H1 (cell line): ENCODE results near the gene SRRM3. TPM values are rescaled to one million over a fixed set of nuclear protein-coding genes. Genes with fewer than 3 reads are reported as not detected.
A peak's percentile ranks its signal among the peaks of the same experiment; 100 is the strongest.
"Not testable (repeated sequence)": the region's sequence is repeated elsewhere in the genome, so short reads cannot be mapped to it uniquely, and the experiment has no call there.

Experiments used
- CTCF ChIA-PET: fragments of 300-600 bp; sonication (Branson Sonifier 250); formaldehyde crosslinking; loops from one replicate; lab custom pipeline; 2021; ENCODE audit not compliant: partially characterized antibody; lab: Charles Lee
- POLR2A ChIA-PET: fragments of 300-600 bp; sonication (Branson Sonifier 250); formaldehyde crosslinking; loops from one replicate; lab custom pipeline; 2021; ENCODE audit warnings: inconsistent platforms; ENCODE audit not compliant: partially characterized antibody; lab: Charles Lee
- DNase-seq, 2 experiments: peaks; one replicate each; pipeline versions ENCODE4 v3.0.0 to v3.0.0-alpha.2; 2010 to 2022; ENCODE audit warnings: low spot score in 2 of 2, low read depth in 1 of 2, mixed read lengths in 1 of 2
- FAIRE-seq: peaks from 2 replicates; lab custom pipeline; 2011; peaks lifted over from hg19 to GRCh38; lab: Jason Lieb, UNC
- H2AFZ ChIP-seq: 2 replicates; pipeline ENCODE4 v1.8.1; 2012; ENCODE audit warnings: low read length, inconsistent platforms
- H2AK5ac ChIP-seq: 2 replicates; pipeline ENCODE4 v1.6.1; 2013; ENCODE audit warnings: low read depth, low read length
- H2BK120ac ChIP-seq: replicated peaks from 2 replicates; pipeline ENCODE3; 2013; ENCODE audit warnings: low read depth, low read length, inconsistent platforms
- H2BK12ac ChIP-seq: 2 replicates; pipeline ENCODE4 v1.6.1; 2013; ENCODE audit warnings: low read depth, low read length
- H2BK15ac ChIP-seq: 2 replicates; pipeline ENCODE4 v1.6.1; 2013; ENCODE audit warnings: low read length
- H2BK20ac ChIP-seq: 2 replicates; pipeline ENCODE4 v1.6.1; 2013; ENCODE audit warnings: low read length
- H2BK5ac ChIP-seq: 2 replicates; pipeline ENCODE4 v1.6.1; 2013; ENCODE audit warnings: low read depth, low read length
- H3K14ac ChIP-seq: 2 replicates; pipeline ENCODE4 v1.6.1; 2013; ENCODE audit warnings: inconsistent platforms; ENCODE audit not compliant: insufficient read length
- H3K18ac ChIP-seq: 2 replicates; pipeline ENCODE4 v1.6.1; 2013; ENCODE audit warnings: low read length; ENCODE audit errors: extremely low read depth
- H3K23ac ChIP-seq: 2 replicates; pipeline ENCODE4 v1.6.1; 2013; ENCODE audit warnings: inconsistent platforms; ENCODE audit not compliant: insufficient read length
- H3K23me2 ChIP-seq: 2 replicates; pipeline ENCODE4 v1.6.1; 2013; ENCODE audit warnings: low read depth, low read length
- H3K27ac ChIP-seq: 2 replicates; pipeline ENCODE4 v1.6.1; 2011; ENCODE audit warnings: low read depth, low read length, inconsistent platforms
- H3K27me3 ChIP-seq, 4 experiments: replicated peaks in 1 of 4; 1 replicate in 1 of 4; 2 replicates in 3 of 4; pipeline versions ENCODE4 v1.6.1 to v1.8.1; 2011 to 2013; ENCODE audit warnings: low read length in 3 of 4, mild to moderate bottlenecking in 3 of 4, inconsistent platforms in 2 of 4, mixed read lengths in 2 of 4, moderate library complexity in 1 of 4; ENCODE audit not compliant: control insufficient read depth in 3 of 4, insufficient read depth in 3 of 4; ENCODE audit errors: extremely low read depth in 1 of 4
- H3K36me3 ChIP-seq, 4 experiments: 2 replicates each; pipeline versions ENCODE4 v1.6.1 to v1.8.1; 2011 to 2013; ENCODE audit warnings: mild to moderate bottlenecking in 4 of 4, low read length in 3 of 4, moderate library complexity in 2 of 4, control low read depth in 1 of 4, inconsistent platforms in 1 of 4; ENCODE audit not compliant: insufficient read depth in 4 of 4, control insufficient read depth in 2 of 4
- H3K4ac ChIP-seq: replicated peaks from 2 replicates; pipeline ENCODE3; 2013; ENCODE audit warnings: low read length, low read depth, mixed read lengths, inconsistent platforms; ENCODE audit not compliant: insufficient read length
- H3K4me1 ChIP-seq, 4 experiments: replicated peaks in 1 of 4; 1 replicate in 1 of 4; 2 replicates in 3 of 4; pipeline versions ENCODE4 v1.6.1 to v1.8.1; 2011 to 2013; ENCODE audit warnings: low read length in 3 of 4, inconsistent platforms in 2 of 4, mixed read lengths in 1 of 4; ENCODE audit not compliant: insufficient read depth in 4 of 4, control insufficient read depth in 3 of 4
- H3K4me2 ChIP-seq, 2 experiments: 2 replicates each; pipeline versions ENCODE4 v1.6.1 to v1.8.1; 2011 to 2013; ENCODE audit warnings: low read depth in 2 of 2, low read length in 2 of 2, control low read depth in 1 of 2, inconsistent platforms in 1 of 2, mild to moderate bottlenecking in 1 of 2; ENCODE audit not compliant: insufficient read depth in 1 of 2
- H3K4me3 ChIP-seq, 4 experiments: fragments of 200-600, 300-600 bp in 1 of 4; sonication (generic), shearing (Covaris generic), sonication (Bioruptor Twin) in 1 of 4; 2 replicates each; pipeline versions ENCODE4 v1.5.1 to v1.8.1; 2011 to 2016; ENCODE audit warnings: low read length in 4 of 4, low read depth in 3 of 4, control low read depth in 2 of 4, inconsistent platforms in 2 of 4, mild to moderate bottlenecking in 2 of 4, mixed read lengths in 1 of 4, moderate library complexity in 1 of 4; ENCODE audit not compliant: insufficient read depth in 2 of 4; ENCODE audit errors: extremely low read depth in 1 of 4
- H3K56ac ChIP-seq: replicated peaks from 2 replicates; pipeline ENCODE3; 2013; ENCODE audit warnings: low read depth, mild to moderate bottlenecking, mixed read lengths, low read length, inconsistent platforms; ENCODE audit not compliant: insufficient read length
- H3K79me1 ChIP-seq: 2 replicates; pipeline ENCODE4 v1.6.1; 2013; ENCODE audit warnings: low read depth, low read length, control low read depth
- H3K79me2 ChIP-seq, 2 experiments: 2 replicates each; pipeline versions ENCODE4 v1.6.1 to v1.8.1; 2012 to 2013; ENCODE audit warnings: low read length in 2 of 2, mild to moderate bottlenecking in 2 of 2, inconsistent platforms in 1 of 2; ENCODE audit not compliant: insufficient read depth in 2 of 2, control insufficient read depth in 1 of 2
- H3K9ac ChIP-seq, 4 experiments: replicated peaks in 1 of 4; 1 replicate in 1 of 4; 2 replicates in 3 of 4; pipeline versions ENCODE4 v1.6.1 to v1.8.1; 2011 to 2013; ENCODE audit warnings: low read depth in 3 of 4, low read length in 3 of 4, control low read depth in 2 of 4, mild to moderate bottlenecking in 2 of 4, moderate library complexity in 2 of 4, inconsistent platforms in 1 of 4; ENCODE audit errors: extremely low read depth in 1 of 4
- H3K9me3 ChIP-seq, 2 experiments: 2 replicates each; pipeline versions ENCODE4 v1.6.1 to v1.8.1; 2012 to 2013; ENCODE audit warnings: mild to moderate bottlenecking in 2 of 2, moderate library complexity in 2 of 2, control low read depth in 1 of 2, inconsistent platforms in 1 of 2, low read depth in 1 of 2, low read length in 1 of 2, mixed read lengths in 1 of 2; ENCODE audit not compliant: insufficient read depth in 2 of 2
- H4K20me1 ChIP-seq, 2 experiments: replicated peaks in 1 of 2; 2 replicates each; pipeline versions ENCODE3 to v1.8.1; 2011 to 2013; ENCODE audit warnings: inconsistent platforms in 2 of 2, low read length in 2 of 2, mild to moderate bottlenecking in 1 of 2; ENCODE audit not compliant: insufficient read depth in 2 of 2, control insufficient read depth in 1 of 2
- H4K5ac ChIP-seq: 2 replicates; pipeline ENCODE4 v1.6.1; 2013; ENCODE audit warnings: low read length, low read depth, mixed read lengths, inconsistent platforms; ENCODE audit not compliant: insufficient read length
- H4K8ac ChIP-seq: 2 replicates; pipeline ENCODE4 v1.8.0; 2013; ENCODE audit warnings: mild to moderate bottlenecking, moderate library complexity, low read length, inconsistent platforms; ENCODE audit not compliant: insufficient read depth; ENCODE audit errors: extremely low read depth
- H4K91ac ChIP-seq: replicated peaks from 2 replicates; pipeline ENCODE3; 2013; ENCODE audit warnings: low read length, mixed read lengths, inconsistent platforms; ENCODE audit not compliant: insufficient read length
- WGBS, 2 experiments: shearing (Covaris generic) in 1 of 2; methylation state at CpG; one replicate each; pipeline versions ENCODE4 v1.1.6 to v1.1.7; 2013 to 2015; ENCODE audit warnings: low lambda C conversion rate in 2 of 2, mixed read lengths in 2 of 2, inconsistent platforms in 1 of 2, low coverage in 1 of 2, missing lambda C conversion rate in 1 of 2; ENCODE audit not compliant: insufficient replicate concordance in 2 of 2, insufficient coverage in 1 of 2, insufficient read length in 1 of 2; ENCODE audit errors: extremely low coverage in 1 of 2, missing lambda C conversion rate in 1 of 2; 5-methylcytosine and 5-hydroxymethylcytosine counted together
- polyA plus RNA-seq, 7 experiments: library from polyadenylated mRNA; depleted of rRNA in 3 of 7; stranded (reverse) in 5 of 7; unstranded in 2 of 7; fragments of >200 nt in 5 of 7; fragments of 200-250 nt in 2 of 7; gene quantifications; 1 replicate in 5 of 7; 2 replicates in 1 of 7; 4 replicates in 1 of 7; pipeline versions ENCODE4 v1.2.1 to v1.2.3, GENCODE V29; 2011 to 2013; ENCODE audit warnings: missing spikeins in 2 of 7, mixed read lengths in 2 of 7
- total RNA-seq: library from RNA; stranded (reverse); fragmentation: NEBNext Ultra II Directional; extraction: Animal tissue kit (Norgen Biotek cat#: 25700); gene quantifications from 2 replicates; pipeline ENCODE4 v1.2.1, GENCODE V29; 2021

SRRM3 gene
- total and polyA plus RNA-seq, 2 of the 8 experiments (the other 6 are each of a cell fraction or from before 2014, with no cell fraction given) = 10.4 to 17.4 TPM

DNA sequence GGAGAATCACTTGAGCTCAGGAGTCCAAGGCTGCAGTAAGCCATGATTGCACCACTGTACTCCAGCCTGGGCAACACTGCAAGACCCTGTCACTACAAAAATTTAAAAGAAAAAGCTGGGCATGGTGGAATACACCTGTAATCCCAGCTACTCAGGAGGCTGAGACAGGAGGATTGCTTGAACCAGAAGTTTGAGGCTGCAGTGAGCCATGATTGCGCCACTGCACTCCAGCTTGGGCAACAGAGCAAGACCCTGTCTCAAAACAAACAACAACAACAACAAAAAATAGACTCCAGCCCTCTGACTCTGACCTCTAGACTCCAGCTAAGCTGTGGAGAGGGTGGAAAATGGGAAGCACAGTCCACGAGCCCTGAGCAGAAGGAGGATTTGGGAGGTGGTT, 69.7 kb downstream of the SRRM3 start:
- H3K4me2 ChIP-seq, H3K9me3 ChIP-seq, H4K20me1 ChIP-seq, DNase-seq, H2BK12ac ChIP-seq, H3K56ac ChIP-seq, H2AFZ ChIP-seq, H3K23ac ChIP-seq, H2BK20ac ChIP-seq, H3K4ac ChIP-seq, FAIRE-seq, H4K91ac ChIP-seq, H3K4me3 ChIP-seq, H3K14ac ChIP-seq, H4K8ac ChIP-seq, H3K27ac ChIP-seq, H3K27me3 ChIP-seq, H3K79me1 ChIP-seq, H4K5ac ChIP-seq, H3K36me3 ChIP-seq, H3K9ac ChIP-seq, H3K79me2 ChIP-seq, H2BK120ac ChIP-seq, H3K18ac ChIP-seq: not testable (repeated sequence)
- WGBS, 2 experiments = 85% methylated on average over 2 of the region's 2 CpGs; no CpG with 5 or more reads in 1 of the 2 experiments
- ChIA-PET POLR2A (interaction anchor here (0.7 to 2.1 kb wide), 4 partner anchors 11 to 103 kb away, joined by 3 to 11 read pairs (median 3); no protein-coding TSS in a partner anchor), CTCF (interaction anchor here (0.9 to 4.8 kb wide), 9 partner anchors 8 to 99 kb away, joined by 3 to 26 read pairs (median 5); no protein-coding TSS in a partner anchor)
- Histone ChIP-seq H2AK5ac (0 out of 2 replicates have a peak overlapping the region, but pooled peaks have one; percentile 7), H2BK5ac (0 out of 2 replicates have a peak overlapping the region, but pooled peaks have one; percentile 46), H3K23me2 (peaks cover 10% of the 10 kb centered on the region; the same call in 1 of the 2 replicates), H2BK15ac (peak overlapping the region; percentile 7; the same call in 1 of the 2 replicates), H3K4me1 (peaks cover 7 to 32% (median 22%) of the 10 kb centered on the region in 4 experiments)
